ENCODE results near the gene GABPB1.
"Not testable (repeated sequence)": the region's sequence is repeated elsewhere in the genome, so short reads cannot be mapped to it uniquely, and the experiment has no call there.

Gene GABPB1

GRCh38 chr15:50354838-50355618 is at the start of gene GABPB1:
TSS of gene GABPB1 (minus strand) at chr15:50355198. CDS start at chr15:50309798, 45,400 bp downstream.
- peak; percentile 87 for DNase-seq (ENCODE audit: low read depth)
- TF ChIP-seq, protein P1, sequence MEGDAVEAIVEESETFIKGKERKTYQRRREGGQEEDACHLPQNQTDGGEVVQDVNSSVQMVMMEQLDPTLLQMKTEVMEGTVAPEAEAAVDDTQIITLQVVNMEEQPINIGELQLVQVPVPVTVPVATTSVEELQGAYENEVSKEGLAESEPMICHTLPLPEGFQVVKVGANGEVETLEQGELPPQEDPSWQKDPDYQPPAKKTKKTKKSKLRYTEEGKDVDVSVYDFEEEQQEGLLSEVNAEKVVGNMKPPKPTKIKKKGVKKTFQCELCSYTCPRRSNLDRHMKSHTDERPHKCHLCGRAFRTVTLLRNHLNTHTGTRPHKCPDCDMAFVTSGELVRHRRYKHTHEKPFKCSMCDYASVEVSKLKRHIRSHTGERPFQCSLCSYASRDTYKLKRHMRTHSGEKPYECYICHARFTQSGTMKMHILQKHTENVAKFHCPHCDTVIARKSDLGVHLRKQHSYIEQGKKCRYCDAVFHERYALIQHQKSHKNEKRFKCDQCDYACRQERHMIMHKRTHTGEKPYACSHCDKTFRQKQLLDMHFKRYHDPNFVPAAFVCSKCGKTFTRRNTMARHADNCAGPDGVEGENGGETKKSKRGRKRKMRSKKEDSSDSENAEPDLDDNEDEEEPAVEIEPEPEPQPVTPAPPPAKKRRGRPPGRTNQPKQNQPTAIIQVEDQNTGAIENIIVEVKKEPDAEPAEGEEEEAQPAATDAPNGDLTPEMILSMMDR (IDR thresholded peaks at IDR 0.05; ENCODE audit: control insufficient read depth, extremely low read depth, insufficient read depth): no peak
- H3K4me3 ChIP-seq (ENCODE audit: low read depth, low read length): peak within 1 kb of the TSS; percentile 64

- not testable (repeated sequence) for DNase-seq (ENCODE audit: low read depth); H3K4me3 ChIP-seq (ENCODE audit: low read depth, low read length)
Observed at GRCh38 chr15:50391561-50391960, 36.6 kb upstream of the GABPB1 start.

DNA sequence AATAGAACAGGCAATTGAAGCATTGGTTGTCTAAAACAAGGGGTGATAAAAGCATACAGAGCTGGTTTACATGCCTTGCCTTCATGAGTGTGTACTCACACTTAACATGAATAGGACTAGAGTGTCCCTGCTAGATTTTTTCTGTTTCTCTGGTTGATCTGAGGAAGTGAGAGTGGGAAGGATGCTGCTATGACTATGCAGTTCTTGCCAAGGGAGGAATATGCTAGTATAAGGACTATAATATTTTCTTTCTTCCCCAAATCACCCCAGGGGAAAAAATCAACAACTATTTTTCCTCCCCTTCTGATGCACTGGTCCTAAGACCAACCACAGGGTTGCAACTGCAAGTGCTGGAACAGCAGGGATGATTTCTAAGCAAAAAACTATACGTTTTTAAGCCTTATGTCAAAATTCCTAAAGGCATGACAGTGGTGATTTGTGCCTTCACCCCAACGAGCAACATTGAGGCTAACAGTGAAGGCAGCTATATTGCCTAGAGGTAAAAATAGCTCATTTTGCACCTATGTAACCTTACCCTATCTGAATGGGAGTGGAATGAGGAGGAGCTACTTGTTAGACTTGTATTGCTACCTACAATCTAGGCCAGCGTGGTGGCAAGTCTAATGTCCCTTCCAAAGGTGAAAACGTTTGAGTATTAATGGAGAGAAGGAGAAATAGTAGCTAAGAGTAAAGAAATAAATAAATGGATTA is 35.7 kb upstream of the GABPB1 start:
- DNase-seq (ENCODE audit: low read depth): no peak
- no peak overlapping the region for H3K4me3 ChIP-seq (ENCODE audit: low read depth, low read length)
- TF ChIP-seq, protein P1 (IDR thresholded peaks at IDR 0.05; ENCODE audit: control insufficient read depth, extremely low read depth, insufficient read depth): no peak

DNA sequence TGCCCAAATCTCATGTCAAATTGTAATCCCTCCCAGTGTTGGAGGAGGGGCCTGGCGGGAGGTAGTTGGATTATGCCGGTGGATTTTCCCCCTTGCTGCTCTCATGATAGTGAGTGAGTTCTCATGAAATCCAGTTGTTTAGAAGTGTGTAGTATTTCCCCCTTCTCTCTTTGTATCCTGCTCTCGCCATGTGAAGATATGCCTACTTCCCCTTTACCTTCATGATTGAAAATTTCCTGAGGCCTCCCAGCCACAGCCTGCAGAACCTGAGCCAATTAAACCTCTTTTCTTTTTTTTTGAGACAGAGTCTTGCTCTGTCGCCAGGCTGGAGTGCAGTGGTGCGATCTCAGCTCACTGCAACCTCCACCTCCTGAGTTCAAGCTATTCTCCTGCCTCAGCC is 27.4 kb upstream of the GABPB1 start:
- not testable (repeated sequence) for DNase-seq (ENCODE audit: low read depth); H3K4me3 ChIP-seq (ENCODE audit: low read depth, low read length)

- H3K4me3 ChIP-seq (ENCODE audit: low read depth, low read length): no peak overlapping the region
- TF ChIP-seq, protein P1 (IDR thresholded peaks at IDR 0.05; ENCODE audit: control insufficient read depth, extremely low read depth, insufficient read depth): no peak
- DNase-seq (ENCODE audit: low read depth): no peak
Observed at GRCh38 chr15:50381438-50381837, 26.4 kb upstream of the GABPB1 start.

DNA sequence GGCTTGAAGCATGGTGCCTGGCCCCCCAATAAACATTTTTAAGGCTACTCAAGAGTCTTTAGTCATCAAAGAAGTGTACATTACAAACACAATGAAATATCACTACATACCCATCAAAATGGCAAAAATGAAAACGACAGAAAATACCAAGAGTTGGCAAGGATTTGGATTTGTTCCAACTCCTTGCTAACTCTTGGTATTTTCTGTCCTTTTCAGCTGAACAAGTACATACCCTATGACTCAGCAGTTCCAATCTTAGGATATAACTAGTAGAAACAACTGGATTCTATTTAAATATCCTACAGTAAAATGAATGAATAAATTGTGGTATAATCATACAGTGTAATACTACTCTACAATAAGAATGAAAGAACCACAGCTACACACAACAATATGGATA is 25.1 kb upstream of the GABPB1 start:
- TF ChIP-seq, protein P1 (IDR thresholded peaks at IDR 0.05; ENCODE audit: control insufficient read depth, extremely low read depth, insufficient read depth): no peak
- H3K4me3 ChIP-seq (ENCODE audit: low read depth, low read length): no peak overlapping the region
- DNase-seq (ENCODE audit: low read depth): no peak

- not testable (repeated sequence) for DNase-seq (ENCODE audit: low read depth); H3K4me3 ChIP-seq (ENCODE audit: low read depth, low read length)
Observed at GRCh38 chr15:50379413-50379812, 24.4 kb upstream of the GABPB1 start.

DNA sequence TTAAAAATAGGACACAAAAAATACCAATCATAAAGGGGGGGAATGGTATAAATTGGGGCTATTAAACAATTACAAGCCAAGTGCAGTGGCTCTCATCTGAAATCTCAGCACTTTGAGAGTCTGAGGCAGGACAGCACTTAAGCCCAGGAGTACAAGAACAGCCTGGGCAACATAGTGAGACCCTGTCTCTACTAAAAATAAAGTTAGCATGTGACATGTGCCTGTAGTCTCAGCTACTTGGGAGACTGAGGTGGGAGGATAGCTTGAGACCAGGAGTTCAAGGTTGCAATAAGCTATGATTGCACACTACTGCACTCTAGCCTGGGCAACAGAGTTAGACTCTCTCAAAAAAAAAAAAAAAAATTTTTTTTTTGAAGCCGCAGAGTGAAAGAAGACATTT is 23.8 kb upstream of the GABPB1 start:
- DNase-seq (ENCODE audit: low read depth): no peak
- TF ChIP-seq, protein P1 (IDR thresholded peaks at IDR 0.05; ENCODE audit: control insufficient read depth, extremely low read depth, insufficient read depth): no peak
- H3K4me3 ChIP-seq (ENCODE audit: low read depth, low read length): no peak overlapping the region
